Endothelial cell of umbilical vein (primary cell): Measurements from ENCODE around the gene DMD.

Source experiments
- CTCF ChIP-seq, 2 donors: IDR thresholded peaks; 1 replicate in 1 of 2; 2 replicates in 1 of 2; pipeline ENCODE4 v1.5.1; 2011; ENCODE audit warnings: low read length in 2 of 2, mild to moderate bottlenecking in 2 of 2, moderate library complexity in 2 of 2, control low read depth in 1 of 2, inconsistent platforms in 1 of 2, low read depth in 1 of 2; ENCODE audit not compliant: insufficient read depth in 1 of 2; ENCODE audit errors: extremely low read depth in 1 of 2
- MAX ChIP-seq: IDR thresholded peaks from 2 replicates; pipeline ENCODE4 v1.6.1; 2011; ENCODE audit not compliant: insufficient read depth, insufficient read length

GRCh38 chrX:33171041-33171440, 40.3 kb downstream of the DMD start:
- TF ChIP-seq CTCF (IDR thresholded peaks at IDR 0.05; ENCODE audit: extremely low read depth in 1 of 2, insufficient read depth in 1 of 2, low read depth in 1 of 2, low read length in 2 of 2) = no peak
- no peak for TF ChIP-seq MAX
